Nephron progenitor cell (in vitro differentiated cells): Measurements from ENCODE around the gene POLR2B.

ENCODE experiments used
- DNase-seq: peaks from one replicate; pipeline ENCODE4 v3.0.0; 2021
- H3K27ac Mint-ChIP-seq: 2 replicates; pipeline ENCODE4 v1.8.0; 2021; ENCODE audit warnings: mild to moderate bottlenecking, moderate library complexity, mixed read lengths
- H3K27me3 Mint-ChIP-seq: 2 replicates; pipeline ENCODE4 v1.8.0; 2021; ENCODE audit warnings: mild to moderate bottlenecking, low read depth, mixed read lengths; ENCODE audit not compliant: poor library complexity
- H3K36me3 Mint-ChIP-seq: 2 replicates; pipeline ENCODE4 v1.8.0; 2021; ENCODE audit warnings: low read depth, mixed read lengths
- H3K4me1 Mint-ChIP-seq: 2 replicates; pipeline ENCODE4 v1.8.0; 2021; ENCODE audit warnings: mixed read lengths
- H3K4me3 Mint-ChIP-seq: 2 replicates; pipeline ENCODE4 v1.8.0; 2021; ENCODE audit warnings: mild to moderate bottlenecking, moderate library complexity, mixed read lengths
- H3K9me3 Mint-ChIP-seq: 2 replicates; pipeline ENCODE4 v1.8.0; 2021; ENCODE audit warnings: mild to moderate bottlenecking, moderate library complexity, mixed read lengths
- CTCF ChIP-seq: fragments of 200-600 bp; sonication (generic); IDR thresholded peaks from 2 replicates; pipeline ENCODE4 v1.5.0; 2021; ENCODE audit warnings: antibody characterized with exemption

POLR2B gene

DNA sequence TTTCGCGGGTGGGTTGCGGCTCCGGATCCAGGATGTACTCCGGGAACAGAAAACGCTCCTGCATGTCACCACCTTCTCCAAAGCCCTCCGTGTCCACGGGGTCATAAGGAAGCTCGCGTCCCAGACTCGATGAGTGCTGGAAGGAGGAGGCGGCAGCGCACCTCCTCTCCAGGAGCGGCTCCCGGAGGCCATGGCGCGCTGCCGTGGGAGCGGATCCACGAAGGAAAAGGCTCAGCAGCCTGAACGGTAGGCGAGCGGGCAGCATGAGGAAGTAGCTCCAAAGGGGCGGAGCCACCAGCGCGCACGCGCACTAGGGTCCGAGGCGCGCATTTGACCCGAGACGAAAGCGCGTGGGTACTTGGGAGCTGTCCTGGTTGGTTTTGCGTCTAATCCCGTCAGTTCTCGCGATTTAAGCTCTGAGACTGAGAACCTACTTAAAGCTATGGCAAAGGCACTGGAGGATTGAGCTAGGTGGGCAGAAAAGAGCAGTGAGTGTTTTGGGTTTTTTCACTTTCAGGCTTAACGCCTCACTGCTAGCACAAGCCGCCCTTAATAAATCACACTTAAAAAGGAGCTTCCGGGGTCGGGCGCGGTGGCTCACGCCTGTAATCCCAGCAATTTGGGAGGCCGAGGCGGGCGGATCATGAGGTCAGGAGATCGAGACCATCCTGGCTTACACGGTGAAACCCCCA lies 1.2 kb upstream of the POLR2B start, which contains the start of gene NOA1:
Gene NOA1 (minus strand): TSS at position 286 of the 692 bp plus-strand sequence. CDS start 21 bp downstream, at position 265.
- peak; percentile 97 for DNase-seq
- Mint-ChIP-seq H3K36me3 (peaks cover 26% of the 10 kb centered on the region), H3K27ac (peak within 1 kb of the TSS; percentile 99), H3K9me3 (peaks cover 16% of the 10 kb centered on the region), H3K27me3 (peaks cover 4% of the 10 kb centered on the region), H3K4me3 (peak within 1 kb of the TSS; percentile 100), H3K4me1 (peaks cover 50% of the 10 kb centered on the region)
- no peak for TF ChIP-seq CTCF

DNA sequence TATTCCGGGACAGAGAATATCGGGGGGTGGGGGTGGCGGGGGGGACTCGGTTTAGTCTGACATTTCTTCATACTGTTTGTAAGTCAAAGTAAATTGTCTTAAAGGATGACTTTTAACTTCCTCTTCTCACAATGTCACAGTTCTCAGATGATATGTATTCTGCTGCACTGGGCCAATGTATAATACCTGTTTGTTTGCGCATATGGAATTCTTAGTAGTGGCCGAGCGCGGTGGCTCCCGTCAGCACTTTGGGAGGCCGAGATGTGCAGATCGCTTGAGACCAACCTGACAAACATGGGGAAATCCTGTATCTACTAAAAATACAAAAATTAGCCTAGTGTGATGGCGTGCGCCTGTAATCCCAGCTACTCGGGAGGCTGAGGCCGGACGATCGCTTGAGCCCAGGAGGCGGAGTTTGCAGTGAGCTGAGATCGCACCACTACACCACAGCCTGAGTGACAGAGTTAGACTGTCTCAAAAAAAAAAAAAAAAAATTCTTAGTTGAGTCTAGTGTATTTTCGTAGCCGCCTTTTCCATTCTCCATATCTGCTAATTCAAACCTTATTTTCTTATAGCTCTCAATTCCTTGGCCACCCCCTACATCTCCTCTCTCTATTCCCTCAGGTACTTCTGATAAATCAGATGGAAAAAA lies 851 bp downstream of the POLR2B start:
- DNase-seq, result peak; percentile 33
- Mint-ChIP-seq H3K36me3 (peaks cover 12% of the 10 kb centered on the region), H3K27ac (peak overlapping the region; percentile 100), H3K4me1 (peaks cover 48% of the 10 kb centered on the region), H3K9me3 (no peaks in the 10 kb centered on the region), H3K4me3 (peak overlapping the region; percentile 100), H3K27me3 (peaks cover 4% of the 10 kb centered on the region)
- TF ChIP-seq CTCF, result no peak

GRCh38 chr4:56981795-56982201 lies 3.1 kb downstream of the POLR2B start:
- Mint-ChIP-seq H3K27me3 (peaks cover 4% of the 10 kb centered on the region), H3K36me3 (peaks cover 26% of the 10 kb centered on the region), H3K4me1 (peaks cover 39% of the 10 kb centered on the region), H3K27ac (peak overlapping the region; percentile 16), H3K9me3 (no peaks in the 10 kb centered on the region), H3K4me3 (peak overlapping the region; percentile 7)
- no peak for DNase-seq
- no peak for TF ChIP-seq CTCF

- Mint-ChIP-seq H3K4me1 (peaks cover 16% of the 10 kb centered on the region), H3K9me3 (no peaks in the 10 kb centered on the region), H3K27ac (no peak overlapping the region), H3K36me3 (peaks cover 58% of the 10 kb centered on the region), H3K27me3 (no peaks in the 10 kb centered on the region), H3K4me3 (no peak overlapping the region)
- no peak for TF ChIP-seq CTCF
- no peak for DNase-seq
Observed at GRCh38 chr4:56986192-56986591, 7.5 kb downstream of the POLR2B start.

GRCh38 chr4:56986952-56987351 lies 8.3 kb downstream of the POLR2B start:
- Mint-ChIP-seq H3K9me3 (no peaks in the 10 kb centered on the region), H3K36me3 (peaks cover 60% of the 10 kb centered on the region), H3K4me3 (no peak overlapping the region), H3K27me3 (no peaks in the 10 kb centered on the region), H3K4me1 (peaks cover 8% of the 10 kb centered on the region), H3K27ac (no peak overlapping the region)
- DNase-seq, result no peak
- no peak for TF ChIP-seq CTCF
